ENCODE data around the gene ERN2.

- TF ChIP-seq POLR2A (IDR thresholded peaks at IDR 0.05) (no peak), CTCF (IDR thresholded peaks at IDR 0.05) (no peak)
These were observed 21.3 kb upstream of the ERN2 start for GRCh38 chr16:23734176-23734893.

Data from right lobe of liver (tissue), 4 donors.